Left hindlimb (tissue), 1 donor: ENCODE data around the gene NSF.
"Not testable (repeated sequence)": the region's sequence is repeated elsewhere in the genome, so short reads cannot be mapped to it uniquely, and the experiment has no call there.

Experiments used
- DNase-seq: peaks from one replicate; pipeline ENCODE4 v3.0.0-alpha.2; 2018

NSF gene

GRCh38 chr17:46722662-46723285 is 132.3 kb downstream of the NSF start:
- no peak for DNase-seq

- DNase-seq, result no peak
Observed at GRCh38 chr17:46726206-46726605, 135.7 kb downstream of the NSF start.

DNA sequence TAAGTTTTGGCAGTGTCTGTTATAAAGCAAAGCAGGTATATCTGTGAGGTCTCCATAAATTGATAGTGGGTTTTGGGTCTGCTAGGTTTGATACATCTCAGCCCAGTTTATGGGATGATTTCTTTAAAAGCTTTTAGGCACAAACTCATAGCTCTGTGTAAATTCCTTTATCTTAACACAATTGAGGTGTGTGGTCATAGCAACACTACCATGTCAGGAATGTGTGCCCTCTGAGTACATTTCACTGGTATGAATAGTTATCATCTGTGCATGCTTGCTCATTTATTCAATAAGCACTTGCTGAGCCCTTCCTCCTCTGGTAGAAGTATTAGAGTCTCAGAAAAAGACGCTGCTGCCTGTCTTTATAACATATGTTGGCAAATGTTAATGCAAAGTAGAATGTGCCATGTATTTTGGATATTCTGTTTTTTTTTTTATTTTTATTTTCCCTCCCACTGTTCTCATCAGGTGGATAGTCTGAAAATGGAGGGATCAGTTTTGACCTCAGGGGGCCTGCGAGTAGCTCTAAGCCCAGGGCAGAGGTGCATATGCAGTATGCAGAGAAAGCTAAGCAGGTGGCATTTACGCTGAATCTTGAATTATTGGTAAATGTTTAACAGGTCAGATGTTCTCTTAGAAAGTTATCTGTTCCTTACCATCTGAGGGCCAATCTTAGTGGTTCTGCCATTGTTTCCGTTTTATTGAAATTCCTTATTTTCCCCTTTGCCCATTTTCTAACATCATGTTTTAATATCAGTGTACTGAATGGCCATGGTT is 137.3 kb downstream of the NSF start:
- no peak for DNase-seq

DNA sequence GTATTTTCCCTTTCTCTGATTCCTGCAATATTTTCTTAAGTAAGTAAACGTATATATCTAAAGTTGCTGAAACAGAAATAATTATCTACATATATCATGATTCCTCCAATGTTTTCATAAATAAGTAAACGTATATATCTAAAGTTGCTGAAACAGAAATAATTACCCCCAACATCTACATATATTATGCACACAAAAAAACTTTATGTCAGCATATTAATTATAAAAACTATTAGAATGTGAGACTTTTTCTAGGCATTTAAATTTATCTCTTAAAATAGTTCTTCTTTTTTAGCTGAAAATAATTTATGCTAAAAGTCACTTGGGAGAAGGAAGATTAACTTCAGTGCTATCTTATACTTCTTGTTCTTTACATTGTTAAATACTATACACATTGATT is 139.6 kb downstream of the NSF start:
- no peak for DNase-seq

- no peak for DNase-seq
Observed at GRCh38 chr17:46730679-46731078, 140.2 kb downstream of the NSF start.

DNA sequence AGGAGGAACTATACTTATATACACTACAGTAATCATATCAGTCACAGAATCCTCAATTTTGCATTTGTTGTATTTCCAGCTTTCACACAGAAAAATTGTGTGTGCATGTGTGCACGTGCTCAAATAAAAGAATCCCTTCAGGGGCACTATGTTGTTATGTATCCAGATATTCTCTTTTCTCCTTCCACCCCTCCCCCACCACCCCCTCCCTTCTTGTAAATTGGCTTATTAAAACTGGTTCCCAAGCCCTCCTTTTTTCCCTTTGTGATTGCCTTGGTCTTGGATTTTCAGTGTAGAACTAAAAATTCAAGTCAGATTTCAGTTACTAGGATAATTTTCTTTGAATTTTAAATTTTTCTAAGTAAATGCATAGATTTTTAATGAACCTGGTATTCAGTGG is 141.7 kb downstream of the NSF start:
- DNase-seq, result no peak

- DNase-seq, result no peak
Observed at GRCh38 chr17:46732754-46733398, 142.4 kb downstream of the NSF start.

- DNase-seq, result no peak
Observed at GRCh38 chr17:46733837-46734475, 143.5 kb downstream of the NSF start.

GRCh38 chr17:46736100-46736499 is 145.6 kb downstream of the NSF start:
- no peak for DNase-seq

GRCh38 chr17:46737326-46737725 is 146.9 kb downstream of the NSF start:
- DNase-seq, result no peak

DNA sequence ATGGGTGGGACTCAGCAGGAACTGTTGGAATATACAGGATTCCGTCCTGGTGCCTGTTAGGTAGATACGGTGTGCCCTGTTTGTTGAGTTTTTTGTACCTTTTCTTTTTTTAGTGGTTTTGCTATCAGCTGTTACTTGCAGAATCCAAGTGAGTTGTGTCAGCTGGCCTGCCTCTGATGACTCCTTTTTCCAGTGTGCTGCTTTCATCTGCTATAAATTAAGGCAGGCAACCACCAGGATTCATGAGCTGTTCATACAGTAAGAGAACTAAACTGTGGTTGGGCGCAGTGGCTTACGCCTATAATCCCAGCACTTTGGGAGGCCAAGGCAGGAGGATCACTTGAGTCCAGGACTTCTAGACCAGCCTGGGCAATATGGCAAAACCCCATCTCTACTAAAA is 148.1 kb downstream of the NSF start:
- DNase-seq, result no peak

GRCh38 chr17:46739982-46740381 is 149.5 kb downstream of the NSF start:
- DNase-seq, result no peak

DNA sequence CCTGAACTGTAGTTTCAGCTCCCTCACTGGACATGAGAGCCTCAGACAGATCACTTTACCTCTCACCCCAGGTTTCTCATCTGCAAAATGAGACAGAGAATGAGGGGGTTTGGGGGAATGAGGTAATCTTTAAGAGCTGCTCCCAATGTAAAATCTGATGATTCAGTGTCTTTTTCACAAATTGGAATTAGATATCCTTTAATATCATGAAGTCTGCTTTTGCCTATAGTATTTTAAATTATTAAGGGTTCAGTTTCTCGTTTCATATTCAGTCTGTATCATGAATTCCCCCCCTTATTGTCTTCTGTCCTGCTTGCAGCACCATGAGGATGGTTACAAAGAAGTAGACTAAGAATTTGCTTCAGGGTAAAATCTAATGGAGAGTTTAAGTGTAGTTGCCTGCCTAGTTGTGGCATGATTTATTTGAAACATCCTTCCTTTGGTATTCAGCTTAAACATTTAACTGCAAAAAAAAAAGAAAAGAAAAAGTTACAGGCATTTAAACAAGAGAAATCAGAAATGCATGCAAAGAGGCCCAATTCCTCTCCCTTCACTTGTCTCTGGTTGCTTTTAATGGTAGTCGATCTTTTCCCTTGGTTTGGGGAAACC is 150.8 kb downstream of the NSF start:
- DNase-seq, result no peak

DNA sequence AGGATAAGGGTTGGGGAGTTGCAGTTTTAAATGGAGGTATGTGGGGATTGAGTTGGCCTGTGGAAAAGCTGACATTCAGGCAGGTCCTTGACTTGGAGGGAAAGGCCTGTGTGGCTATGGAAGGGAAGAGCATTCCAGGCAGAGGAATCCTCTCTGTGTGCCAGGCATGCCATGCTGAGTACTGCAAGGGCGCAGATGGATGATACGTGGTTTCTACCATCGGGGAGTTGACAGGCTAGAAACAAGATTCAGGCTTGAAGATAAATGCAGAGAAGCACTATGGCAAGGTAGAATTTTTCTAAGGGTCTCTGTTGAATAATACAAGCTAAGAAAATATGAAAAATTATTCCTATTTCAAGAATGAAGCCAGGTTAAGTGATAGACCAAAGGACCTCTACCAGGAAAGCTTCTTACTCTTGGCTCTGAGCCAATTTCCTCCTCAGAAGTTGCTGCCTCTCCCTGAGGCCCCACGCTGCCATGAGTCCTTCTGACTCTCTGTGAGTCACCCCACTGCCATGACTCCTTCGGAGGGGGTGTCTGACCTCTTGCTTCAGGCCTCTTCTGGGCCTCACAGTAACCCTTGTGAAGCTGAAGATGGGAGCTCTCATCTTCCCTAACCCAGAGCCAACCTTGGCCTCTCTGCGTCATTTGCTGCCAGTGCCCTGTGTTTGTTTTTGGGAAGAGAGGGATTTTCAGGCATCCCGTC is 152.2 kb downstream of the NSF start:
- no peak for DNase-seq

DNA sequence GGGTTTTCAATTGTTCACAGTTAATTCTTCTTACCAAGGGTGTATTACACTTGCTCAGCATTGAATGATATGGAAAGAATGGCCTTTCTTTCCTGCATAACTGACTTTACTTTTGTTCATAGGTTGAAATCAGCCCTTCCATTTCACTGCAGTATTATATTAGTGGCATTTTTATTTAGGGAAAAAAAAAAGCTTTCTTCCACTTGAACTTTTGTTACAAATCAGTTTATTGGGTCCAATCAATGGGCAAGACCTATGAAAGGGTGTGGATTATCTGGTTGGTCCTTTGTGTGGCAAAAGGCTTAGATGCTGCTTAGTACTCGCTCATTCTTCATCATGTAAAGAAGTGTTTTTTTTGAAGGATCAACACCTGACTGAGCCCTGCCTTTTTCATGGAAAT is 154.0 kb downstream of the NSF start:
- DNase-seq, result no peak

- no peak for DNase-seq
Observed at GRCh38 chr17:46745376-46745775, 154.9 kb downstream of the NSF start.

GRCh38 chr17:46751425-46751824 is 161.0 kb downstream of the NSF start:
- no peak for DNase-seq

DNA sequence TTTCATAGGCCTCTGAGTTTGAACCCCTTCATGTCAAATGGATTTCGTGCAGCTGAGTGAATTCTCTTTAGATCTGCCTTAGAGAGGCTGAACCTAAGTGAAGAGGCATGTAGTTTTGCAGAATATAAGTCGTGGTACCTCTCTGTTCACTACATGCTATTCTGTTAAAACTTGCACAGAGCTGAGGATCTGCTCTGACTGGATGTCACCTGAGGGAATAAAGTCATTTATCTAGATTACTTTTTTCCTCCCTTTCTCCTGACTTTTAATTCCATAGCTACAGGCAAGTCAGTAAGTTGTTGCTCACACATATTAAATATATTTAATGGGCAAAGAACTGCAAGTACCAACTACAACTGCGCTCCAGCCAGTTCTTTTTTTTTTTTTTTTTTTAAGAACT is 163.3 kb downstream of the NSF start:
- DNase-seq, result no peak

- no peak for DNase-seq
Observed at GRCh38 chr17:46756081-46756735, 165.7 kb downstream of the NSF start.

GRCh38 chr17:46756861-46757260 is 166.4 kb downstream of the NSF start:
- DNase-seq, result no peak

DNA sequence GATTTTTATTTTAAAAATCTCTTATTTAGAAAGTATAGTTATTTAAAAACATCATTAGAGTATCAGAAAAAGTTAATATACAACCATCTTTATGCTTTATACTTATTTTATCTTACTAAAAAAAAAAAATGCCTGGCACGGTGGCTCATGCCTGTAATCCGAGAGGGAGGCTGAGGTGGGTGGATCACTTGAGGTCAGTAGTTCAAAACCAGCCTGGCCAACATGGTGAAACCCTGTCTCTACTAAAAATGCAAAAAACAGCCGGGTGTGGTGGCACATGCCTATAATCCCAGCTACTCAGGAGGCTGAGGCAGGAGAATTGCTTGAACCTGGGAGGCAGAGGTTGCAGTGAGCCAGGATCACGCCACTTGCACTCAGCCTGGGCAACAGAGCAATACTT is 167.1 kb downstream of the NSF start:
- not testable (repeated sequence) for DNase-seq

- no peak for DNase-seq
Observed at GRCh38 chr17:46758614-46759013, 168.1 kb downstream of the NSF start.
